GM10266 (cell line): ENCODE measurements around the gene GOSR1.
"Not testable (repeated sequence)": the region's sequence is repeated elsewhere in the genome, so short reads cannot be mapped to it uniquely, and the experiment has no call there.

Experiments
- DNase-seq: peaks from one replicate; pipeline ENCODE4 v3.0.0; 2012; ENCODE audit errors: extremely low spot score
- CTCF ChIP-seq: IDR thresholded peaks from 2 replicates; pipeline ENCODE4 v1.5.1; 2012; ENCODE audit warnings: mild to moderate bottlenecking, low read depth; ENCODE audit not compliant: control insufficient read depth, insufficient read depth; ENCODE audit errors: missing control alignments

Gene GOSR1

GRCh38 chr17:30563905-30564390 is 86.7 kb downstream of the GOSR1 start:
- DNase-seq, result not testable (repeated sequence)

- not testable (repeated sequence) for DNase-seq
Measured at GRCh38 chr17:30564422-30565072, 87.3 kb downstream of the GOSR1 start.

GRCh38 chr17:30565073-30565935 is 88.1 kb downstream of the GOSR1 start:
- TF ChIP-seq CTCF, result no peak
- DNase-seq, result no peak

- DNase-seq, result not testable (repeated sequence)
Measured at GRCh38 chr17:30566104-30566503, 88.9 kb downstream of the GOSR1 start.

- DNase-seq, result not testable (repeated sequence)
Measured at GRCh38 chr17:30566516-30567225, 89.5 kb downstream of the GOSR1 start.

GRCh38 chr17:30567231-30568116 is 90.3 kb downstream of the GOSR1 start:
- DNase-seq, result no peak
- TF ChIP-seq CTCF, result no peak

- no peak for DNase-seq
- TF ChIP-seq CTCF, result no peak
Measured at GRCh38 chr17:30568117-30568430, 90.9 kb downstream of the GOSR1 start.

GRCh38 chr17:30569531-30570175 is 92.4 kb downstream of the GOSR1 start:
- not testable (repeated sequence) for DNase-seq

- no peak for TF ChIP-seq CTCF
- DNase-seq, result no peak
Measured at GRCh38 chr17:30570191-30570590, 93.0 kb downstream of the GOSR1 start.
